ENCODE data around the gene IFNL1.

Gene IFNL1

GRCh38 chr19:39301562-39301961 lies 5.4 kb downstream of the IFNL1 start:
- Histone ChIP-seq H2AFZ (ENCODE audit: low read length) (no peak overlapping the region), H2BK120ac (ENCODE audit: low read depth, low read length) (no peak overlapping the region), H3K23ac (ENCODE audit: low read depth, low read length, poor library complexity) (no peak overlapping the region), H3K9ac (ENCODE audit: low read depth, low read length, poor library complexity) (no peak overlapping the region), H3K14ac (ENCODE audit: low read length) (no peak overlapping the region), H4K91ac (ENCODE audit: low read depth, low read length, poor library complexity) (no peak overlapping the region), H3K27me3 (ENCODE audit: control insufficient read depth in 3 of 3, insufficient read depth in 3 of 3, low read depth in 1 of 3, low read length in 3 of 3) (peaks cover 0 to 63% (median 14%) of the 10 kb centered on the region in 3 experiments), H2AK5ac (ENCODE audit: low read depth, low read length) (no peak overlapping the region), H3K4me1 (ENCODE audit: control insufficient read depth in 2 of 2, insufficient read depth in 1 of 2, low read depth in 1 of 2, low read length in 2 of 2) (peaks cover 5 to 6% of the 10 kb centered on the region in 2 donors), H3K18ac (ENCODE audit: low read length) (no peak overlapping the region), H3K4me3 (ENCODE audit: low read length in 2 of 2) (no peak overlapping the region), H3K4ac (ENCODE audit: low read length) (no peak overlapping the region), H3K79me1 (ENCODE audit: low read depth, low read length) (no peaks in the 10 kb centered on the region), H3K4me2 (ENCODE audit: insufficient read depth, low read length, poor library complexity, severe bottlenecking) (no peak overlapping the region), H3K9me3 (replicated peaks in 1 of 2; ENCODE audit: control insufficient read depth in 2 of 2, insufficient read depth in 1 of 2, low read depth in 1 of 2, low read length in 2 of 2) (no peaks in the 10 kb centered on the region), H2BK5ac (ENCODE audit: low read length) (no peak overlapping the region), H2BK12ac (ENCODE audit: low read length) (no peak overlapping the region), H2BK15ac (ENCODE audit: low read length) (no peak overlapping the region), H3K27ac (replicated peaks; ENCODE audit: low read length) (no peak overlapping the region), H3K36me3 (replicated peaks in 1 of 2; ENCODE audit: control insufficient read depth in 2 of 2, insufficient read depth in 2 of 2, low read length in 2 of 2) (no peaks in the 10 kb centered on the region), H4K8ac (ENCODE audit: low read depth, low read length) (no peak overlapping the region)
- WGBS, 2 donors (ENCODE audit: extremely low coverage in 2 of 2, insufficient read length in 2 of 2, insufficient replicate concordance in 1 of 2), result no CpG with 5 or more reads among the region's 3 CpGs
- no peak for DNase-seq (ENCODE audit: low spot score)

GRCh38 chr19:39303373-39304184 lies 7.4 kb downstream of the IFNL1 start:
- no peak overlapping the region for H2AFZ ChIP-seq (ENCODE audit: low read length)
- no peak overlapping the region for H3K4me2 ChIP-seq (ENCODE audit: insufficient read depth, low read length, poor library complexity, severe bottlenecking)
- H3K27ac ChIP-seq (replicated peaks; ENCODE audit: low read length), result no peak overlapping the region
- no peak overlapping the region for H2AK5ac ChIP-seq (ENCODE audit: low read depth, low read length)
- no peaks in the 10 kb centered on the region for H3K79me1 ChIP-seq (ENCODE audit: low read depth, low read length)
- H2BK12ac ChIP-seq (ENCODE audit: low read length), result no peak overlapping the region
- H3K9ac ChIP-seq (ENCODE audit: low read depth, low read length, poor library complexity), result no peak overlapping the region
- H2BK5ac ChIP-seq (ENCODE audit: low read length), result no peak overlapping the region
- no peak overlapping the region for H3K18ac ChIP-seq (ENCODE audit: low read length)
- no peak overlapping the region for H3K4me3 ChIP-seq (ENCODE audit: low read length in 2 of 2)
- no peak overlapping the region for H2BK120ac ChIP-seq (ENCODE audit: low read depth, low read length)
- no peak overlapping the region for H4K91ac ChIP-seq (ENCODE audit: low read depth, low read length, poor library complexity)
- H3K4me1 ChIP-seq (ENCODE audit: control insufficient read depth in 2 of 2, insufficient read depth in 1 of 2, low read depth in 1 of 2, low read length in 2 of 2), result peaks cover 9 to 13% of the 10 kb centered on the region in 2 donors
- WGBS, 2 donors (ENCODE audit: extremely low coverage in 2 of 2, insufficient read length in 2 of 2, insufficient replicate concordance in 1 of 2), result no CpG with 5 or more reads among the region's 10 CpGs
- peaks cover under 1 to 1% of the 10 kb centered on the region in 2 donors for H3K9me3 ChIP-seq (replicated peaks in 1 of 2; ENCODE audit: control insufficient read depth in 2 of 2, insufficient read depth in 1 of 2, low read depth in 1 of 2, low read length in 2 of 2)
- no peak overlapping the region for H2BK15ac ChIP-seq (ENCODE audit: low read length)
- H3K4ac ChIP-seq (ENCODE audit: low read length), result no peak overlapping the region
- H3K36me3 ChIP-seq (replicated peaks in 1 of 2; ENCODE audit: control insufficient read depth in 2 of 2, insufficient read depth in 2 of 2, low read length in 2 of 2), result no peaks in the 10 kb centered on the region
- no peak overlapping the region for H3K14ac ChIP-seq (ENCODE audit: low read length)
- H4K8ac ChIP-seq (ENCODE audit: low read depth, low read length), result no peak overlapping the region
- no peak for DNase-seq (ENCODE audit: low spot score)
- H3K27me3 ChIP-seq (ENCODE audit: control insufficient read depth in 3 of 3, insufficient read depth in 3 of 3, low read depth in 1 of 3, low read length in 3 of 3), result peaks cover 9 to 73% (median 32%) of the 10 kb centered on the region in 3 experiments
- no peak overlapping the region for H3K23ac ChIP-seq (ENCODE audit: low read depth, low read length, poor library complexity)

GRCh38 chr19:39304185-39304513 lies 7.9 kb downstream of the IFNL1 start:
- H3K14ac ChIP-seq (ENCODE audit: low read length), result no peak overlapping the region
- H3K36me3 ChIP-seq (replicated peaks in 1 of 2; ENCODE audit: control insufficient read depth in 2 of 2, insufficient read depth in 2 of 2, low read length in 2 of 2), result no peaks in the 10 kb centered on the region
- H2BK120ac ChIP-seq (ENCODE audit: low read depth, low read length), result no peak overlapping the region
- no peak overlapping the region for H2BK12ac ChIP-seq (ENCODE audit: low read length)
- no peak overlapping the region for H2BK5ac ChIP-seq (ENCODE audit: low read length)
- peaks cover 9 to 13% of the 10 kb centered on the region in 2 donors for H3K4me1 ChIP-seq (ENCODE audit: control insufficient read depth in 2 of 2, insufficient read depth in 1 of 2, low read depth in 1 of 2, low read length in 2 of 2)
- no peak overlapping the region for H3K9ac ChIP-seq (ENCODE audit: low read depth, low read length, poor library complexity)
- no peak overlapping the region for H3K23ac ChIP-seq (ENCODE audit: low read depth, low read length, poor library complexity)
- H3K27ac ChIP-seq (replicated peaks; ENCODE audit: low read length), result no peak overlapping the region
- no peak overlapping the region for H2BK15ac ChIP-seq (ENCODE audit: low read length)
- H3K4me3 ChIP-seq (ENCODE audit: low read length in 2 of 2), result no peak overlapping the region
- H2AK5ac ChIP-seq (ENCODE audit: low read depth, low read length), result no peak overlapping the region
- H2AFZ ChIP-seq (ENCODE audit: low read length), result no peak overlapping the region
- no peak for DNase-seq (ENCODE audit: low spot score)
- peaks cover 9 to 75% (median 37%) of the 10 kb centered on the region in 3 experiments for H3K27me3 ChIP-seq (ENCODE audit: control insufficient read depth in 3 of 3, insufficient read depth in 3 of 3, low read depth in 1 of 3, low read length in 3 of 3)
- peaks cover 2 to 5% of the 10 kb centered on the region in 2 donors for H3K9me3 ChIP-seq (replicated peaks in 1 of 2; ENCODE audit: control insufficient read depth in 2 of 2, insufficient read depth in 1 of 2, low read depth in 1 of 2, low read length in 2 of 2)
- no peak overlapping the region for H3K4ac ChIP-seq (ENCODE audit: low read length)
- no peaks in the 10 kb centered on the region for H3K79me1 ChIP-seq (ENCODE audit: low read depth, low read length)
- no peak overlapping the region for H3K4me2 ChIP-seq (ENCODE audit: insufficient read depth, low read length, poor library complexity, severe bottlenecking)
- no peak overlapping the region for H3K18ac ChIP-seq (ENCODE audit: low read length)
- no peak overlapping the region for H4K91ac ChIP-seq (ENCODE audit: low read depth, low read length, poor library complexity)
- no peak overlapping the region for H4K8ac ChIP-seq (ENCODE audit: low read depth, low read length)

- Histone ChIP-seq H3K4me2 (ENCODE audit: insufficient read depth, low read length, poor library complexity, severe bottlenecking) (no peak overlapping the region), H3K4ac (ENCODE audit: low read length) (no peak overlapping the region), H3K79me1 (ENCODE audit: low read depth, low read length) (no peaks in the 10 kb centered on the region), H2BK120ac (ENCODE audit: low read depth, low read length) (no peak overlapping the region), H3K27ac (replicated peaks; ENCODE audit: low read length) (no peak overlapping the region), H3K14ac (ENCODE audit: low read length) (no peak overlapping the region), H3K23ac (ENCODE audit: low read depth, low read length, poor library complexity) (no peak overlapping the region), H3K36me3 (replicated peaks in 1 of 2; ENCODE audit: control insufficient read depth in 2 of 2, insufficient read depth in 2 of 2, low read length in 2 of 2) (no peaks in the 10 kb centered on the region), H3K4me3 (ENCODE audit: low read length in 2 of 2) (no peak overlapping the region), H4K91ac (ENCODE audit: low read depth, low read length, poor library complexity) (no peak overlapping the region), H3K18ac (ENCODE audit: low read length) (no peak overlapping the region), H2AK5ac (ENCODE audit: low read depth, low read length) (no peak overlapping the region), H3K27me3 (ENCODE audit: control insufficient read depth in 3 of 3, insufficient read depth in 3 of 3, low read depth in 1 of 3, low read length in 3 of 3) (peaks cover 9 to 77% (median 37%) of the 10 kb centered on the region in 3 experiments), H3K9me3 (replicated peaks in 1 of 2; ENCODE audit: control insufficient read depth in 2 of 2, insufficient read depth in 1 of 2, low read depth in 1 of 2, low read length in 2 of 2) (peaks cover 2 to 5% of the 10 kb centered on the region in 2 donors), H2BK15ac (ENCODE audit: low read length) (no peak overlapping the region), H2AFZ (ENCODE audit: low read length) (no peak overlapping the region), H3K4me1 (ENCODE audit: control insufficient read depth in 2 of 2, insufficient read depth in 1 of 2, low read depth in 1 of 2, low read length in 2 of 2) (peaks cover 9 to 13% of the 10 kb centered on the region in 2 donors), H3K9ac (ENCODE audit: low read depth, low read length, poor library complexity) (no peak overlapping the region), H4K8ac (ENCODE audit: low read depth, low read length) (no peak overlapping the region), H2BK12ac (ENCODE audit: low read length) (no peak overlapping the region), H2BK5ac (ENCODE audit: low read length) (no peak overlapping the region)
- WGBS, 2 donors (ENCODE audit: extremely low coverage in 2 of 2, insufficient read length in 2 of 2, insufficient replicate concordance in 1 of 2), result no CpG with 5 or more reads among the region's 6 CpGs
- DNase-seq (ENCODE audit: low spot score), result no peak
Observed at GRCh38 chr19:39304701-39305571, 8.7 kb downstream of the IFNL1 start.

Data from neuronal stem cell (in vitro differentiated cells).